HG03095 (cell line): ENCODE results near the gene MRPL1.
"Not testable (repeated sequence)": the region's sequence is repeated elsewhere in the genome, so short reads cannot be mapped to it uniquely, and the experiment has no call there.

Experiments
- ATAC-seq: cut with Tn5 transposase; IDR thresholded peaks from one replicate; pipeline ENCODE4 v1.9.1; 2021; ENCODE audit warnings: moderate library complexity; ENCODE audit not compliant: unreplicated experiment

The MRPL1 gene

DNA sequence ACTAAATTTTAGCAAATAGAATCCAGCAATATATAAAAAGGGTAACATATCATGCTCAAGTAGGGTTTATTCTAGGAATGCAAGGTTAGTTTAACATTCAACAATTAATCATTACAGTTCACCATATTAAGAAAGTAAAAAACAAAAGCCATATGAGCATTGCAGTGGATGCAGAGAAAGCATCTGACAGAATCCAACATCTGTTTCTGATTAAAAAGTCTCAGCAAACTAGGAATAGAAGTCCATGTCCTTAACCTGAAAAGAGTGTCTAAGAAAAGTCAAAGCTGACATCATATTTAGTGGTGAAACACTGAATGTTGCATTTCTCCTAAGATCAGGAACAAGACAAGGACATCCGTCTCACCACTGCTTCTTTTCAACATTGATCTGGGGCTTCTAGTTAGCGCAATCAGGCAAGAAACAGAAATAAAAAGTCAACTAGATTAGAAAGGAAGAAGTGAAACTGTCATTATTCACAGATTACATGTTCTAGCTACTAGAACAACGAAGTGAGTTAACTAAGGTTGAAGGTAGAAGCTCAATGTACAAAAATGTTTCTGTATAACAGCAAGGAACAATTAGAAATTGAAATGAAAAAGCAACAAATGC, 49.3 kb downstream of the MRPL1 start:
- peak; percentile 86 for ATAC-seq

DNA sequence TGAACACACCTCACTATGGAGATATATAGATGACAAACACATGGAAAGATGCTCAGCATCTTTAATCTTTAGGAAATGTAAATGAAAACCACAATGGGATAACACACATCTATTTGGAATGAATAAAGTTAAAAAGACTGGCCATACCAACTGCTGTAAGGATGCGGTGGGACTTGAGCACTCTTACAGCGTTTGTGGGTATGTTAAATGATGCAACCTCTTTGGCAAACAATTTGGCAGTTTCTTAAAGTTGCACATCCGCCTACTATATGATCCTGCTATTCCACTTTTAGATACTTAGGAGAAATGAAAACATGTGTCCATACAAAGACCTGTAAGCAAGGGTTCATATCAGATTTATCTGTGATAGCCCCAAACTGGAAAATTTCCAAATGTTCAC, 50.7 kb downstream of the MRPL1 start:
- no peak for ATAC-seq

DNA sequence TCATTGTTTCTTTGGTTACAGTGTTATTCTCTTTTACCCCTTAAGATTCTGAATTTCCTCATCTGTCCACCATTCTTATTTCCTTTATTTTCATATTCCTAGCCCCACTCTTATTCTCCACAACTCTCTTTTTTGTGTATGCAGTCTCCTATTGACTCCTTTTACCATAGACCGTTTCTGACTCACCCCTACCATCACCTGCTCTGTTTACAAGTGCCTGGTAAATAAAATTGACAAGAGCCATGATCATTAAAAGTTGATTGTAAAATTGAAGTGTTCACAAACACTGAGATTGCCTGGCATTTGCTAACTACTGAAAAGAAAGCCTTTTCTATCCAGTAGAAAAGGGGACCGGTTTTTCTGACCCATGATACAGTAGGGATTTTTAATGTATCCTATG, 54.4 kb downstream of the MRPL1 start:
- ATAC-seq, result no peak

DNA sequence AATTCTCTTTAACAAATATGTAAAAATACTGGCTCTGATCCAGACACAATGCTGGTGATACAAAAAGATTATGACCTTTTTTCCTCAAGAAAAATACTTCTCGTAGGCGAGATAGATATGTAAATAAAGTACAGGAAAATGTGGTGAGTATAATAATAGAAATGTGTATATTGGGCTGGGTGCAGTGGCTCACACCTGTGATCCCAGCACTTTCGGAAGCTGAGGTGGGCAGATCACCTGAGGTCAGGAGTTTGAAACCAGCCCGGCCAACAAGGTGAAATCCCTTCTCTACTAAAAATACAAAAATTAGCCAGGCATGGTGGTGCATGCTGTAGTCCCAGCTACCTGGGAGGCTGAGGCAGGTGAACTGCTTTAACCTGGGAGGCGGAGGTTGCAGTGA, 55.0 kb downstream of the MRPL1 start:
- no peak for ATAC-seq

DNA sequence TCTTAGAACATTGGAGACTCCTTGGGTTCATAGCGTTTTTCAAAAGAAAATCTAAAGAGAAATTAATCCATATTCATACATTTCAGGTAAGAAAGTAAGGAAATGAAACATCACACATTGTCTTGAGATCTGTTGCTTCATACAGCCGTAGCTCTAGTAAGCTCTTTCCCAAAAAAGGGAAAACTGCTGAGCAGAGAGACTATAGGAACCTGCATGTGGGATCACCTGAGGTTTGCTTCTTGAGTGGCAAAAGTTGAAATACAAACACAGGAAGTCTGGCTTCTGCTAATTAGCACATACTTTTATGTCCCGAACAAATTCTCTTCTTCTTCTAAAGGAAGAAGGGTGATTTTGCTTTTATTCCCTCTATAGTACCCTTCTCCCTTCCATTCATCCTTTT, 57.7 kb downstream of the MRPL1 start:
- no peak for ATAC-seq

DNA sequence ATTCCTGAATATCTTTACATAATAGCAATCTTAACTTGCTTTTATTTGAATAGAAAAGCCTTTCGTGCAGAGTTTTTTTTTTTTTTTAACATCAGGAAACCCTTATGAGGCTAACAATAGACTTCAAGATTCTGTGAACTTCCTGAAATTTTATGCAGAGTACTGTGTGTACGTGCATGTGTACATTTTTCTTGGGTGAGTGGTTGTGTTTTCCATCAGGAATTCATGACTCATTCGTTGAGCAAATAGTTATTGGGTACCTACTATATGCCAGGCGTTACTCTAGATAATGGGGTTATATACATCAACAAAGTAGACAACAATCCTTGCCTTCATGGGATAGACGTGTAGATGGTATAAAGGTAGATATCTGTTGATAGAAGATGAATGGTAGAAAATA, 59.1 kb downstream of the MRPL1 start:
- ATAC-seq, result no peak

DNA sequence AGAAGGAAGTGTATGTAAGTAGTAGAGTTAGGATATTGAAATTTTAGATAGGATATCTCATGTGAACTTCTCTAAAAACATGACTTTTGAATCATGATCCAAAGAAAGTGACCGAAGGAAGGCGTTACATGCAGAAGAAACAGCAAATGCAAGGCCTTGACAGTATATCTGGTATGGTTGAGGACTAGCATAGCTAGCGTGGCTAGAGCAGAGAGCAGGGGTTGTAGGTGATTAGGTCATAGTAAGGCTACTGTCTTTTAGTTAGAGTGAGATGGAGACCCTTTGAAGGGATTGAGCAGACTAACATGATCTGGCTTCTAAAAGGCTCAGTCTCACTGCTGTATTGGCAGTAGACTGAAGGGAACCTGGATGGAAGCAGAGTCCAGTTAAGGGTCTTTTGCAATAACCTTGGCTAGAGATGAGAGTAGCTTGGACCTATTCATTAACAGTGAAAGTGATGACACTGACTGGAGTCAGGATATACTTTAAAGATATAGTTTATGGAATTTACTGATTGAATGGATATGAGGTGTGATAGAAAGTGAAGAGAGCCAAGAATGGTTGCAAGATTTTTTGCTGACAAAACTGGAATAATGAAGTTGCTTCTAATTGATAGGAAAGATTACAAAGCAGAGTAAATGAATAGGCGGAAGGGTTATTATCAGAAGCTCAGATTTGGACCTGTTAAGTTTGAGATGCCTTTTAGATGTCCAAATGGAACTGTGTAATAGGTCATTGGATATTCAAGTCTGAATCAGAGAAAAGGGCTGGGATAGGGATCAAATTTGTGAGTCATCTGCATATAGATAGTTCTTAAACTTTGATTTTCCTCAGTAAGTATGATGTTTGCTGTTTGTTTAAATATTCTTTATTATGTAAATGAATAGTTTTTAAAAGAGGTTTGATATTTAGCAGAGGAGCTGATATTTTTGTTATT, 59.8 kb downstream of the MRPL1 start:
- ATAC-seq, result no peak

DNA sequence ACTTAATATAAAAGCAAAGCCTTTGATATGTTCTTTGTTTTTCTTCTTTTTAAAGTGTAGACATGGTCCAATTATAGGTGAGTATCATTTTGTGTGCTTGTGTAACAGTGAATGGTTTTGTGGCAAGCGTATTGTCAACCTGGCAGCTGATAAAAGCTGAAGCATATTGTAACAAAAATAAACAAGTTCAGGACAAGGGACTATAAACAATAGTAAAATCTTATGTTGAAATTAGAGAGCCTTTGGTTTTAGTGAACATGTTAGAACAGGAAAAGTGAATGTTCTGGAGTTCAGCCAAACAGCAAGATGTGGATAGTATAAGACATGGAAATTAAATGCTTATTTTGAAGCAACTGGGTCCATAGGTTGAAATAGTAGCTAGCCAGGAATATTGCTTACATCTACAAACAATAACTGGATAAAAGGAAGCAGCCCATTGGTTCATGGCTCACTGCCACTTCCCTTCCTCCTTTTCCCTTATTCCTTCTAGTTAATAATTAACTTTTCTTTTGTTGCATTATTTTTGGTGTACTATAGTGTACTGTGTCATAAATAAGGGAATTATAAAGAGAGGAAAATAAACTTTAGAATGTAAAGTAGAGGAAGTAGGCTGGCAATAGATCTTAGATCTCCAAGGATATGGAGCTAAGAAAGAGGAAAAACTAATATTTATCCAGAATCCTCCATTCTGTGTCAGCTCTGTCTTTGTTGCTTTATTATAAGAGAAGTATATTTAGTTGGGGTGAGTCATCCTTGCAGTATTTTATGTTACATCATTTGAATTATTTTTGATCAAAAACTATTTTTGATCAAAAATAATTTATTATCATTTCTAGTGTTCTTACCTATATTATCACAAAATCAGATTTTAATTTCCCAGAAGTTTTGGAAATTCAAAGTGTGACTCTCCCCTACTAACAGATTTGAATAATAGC, 65.6 kb downstream of the MRPL1 start:
- no peak for ATAC-seq

DNA sequence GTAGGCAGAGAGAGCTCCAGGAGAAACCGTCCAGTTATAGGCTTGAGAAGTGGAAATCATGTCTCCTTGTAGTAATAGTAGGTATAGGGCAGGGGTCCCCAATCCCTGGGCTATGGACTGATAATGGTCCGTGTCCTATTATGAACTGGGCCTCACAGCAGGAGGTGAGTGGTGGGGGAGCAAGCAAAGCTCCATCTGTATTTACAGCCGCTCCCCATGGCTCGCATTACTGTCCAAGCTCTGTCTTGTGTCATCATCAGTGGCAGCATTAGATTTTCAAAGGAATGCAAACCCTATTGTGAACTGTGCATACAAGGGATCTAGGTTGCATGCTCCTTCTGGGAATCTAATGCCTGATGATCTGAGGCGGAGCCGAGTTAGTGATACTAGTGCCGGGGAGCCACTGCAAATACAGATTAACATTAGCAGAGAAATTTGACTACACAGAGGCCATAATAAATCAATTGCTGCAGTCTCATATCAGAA, 67.6 kb downstream of the MRPL1 start:
- ATAC-seq, result no peak

DNA sequence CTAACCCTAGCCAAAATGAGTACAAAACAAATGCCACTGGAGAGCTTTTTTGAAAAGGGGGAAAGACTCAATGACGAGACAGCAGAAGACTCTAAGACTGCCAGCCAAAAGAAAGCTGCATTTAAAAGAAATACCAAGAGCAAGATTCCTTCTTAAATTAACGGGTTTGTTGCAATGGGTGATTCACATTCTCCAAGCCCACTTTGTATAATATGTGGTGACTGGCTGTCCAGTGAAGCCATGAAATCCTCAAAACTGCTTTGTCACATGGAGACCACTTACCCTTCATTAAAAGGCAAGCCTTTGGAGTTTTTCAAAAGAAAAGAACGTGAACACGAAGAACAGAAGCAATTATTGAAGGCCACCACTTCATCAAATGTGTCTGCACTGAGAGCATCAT, 68.2 kb downstream of the MRPL1 start:
- no peak for ATAC-seq

DNA sequence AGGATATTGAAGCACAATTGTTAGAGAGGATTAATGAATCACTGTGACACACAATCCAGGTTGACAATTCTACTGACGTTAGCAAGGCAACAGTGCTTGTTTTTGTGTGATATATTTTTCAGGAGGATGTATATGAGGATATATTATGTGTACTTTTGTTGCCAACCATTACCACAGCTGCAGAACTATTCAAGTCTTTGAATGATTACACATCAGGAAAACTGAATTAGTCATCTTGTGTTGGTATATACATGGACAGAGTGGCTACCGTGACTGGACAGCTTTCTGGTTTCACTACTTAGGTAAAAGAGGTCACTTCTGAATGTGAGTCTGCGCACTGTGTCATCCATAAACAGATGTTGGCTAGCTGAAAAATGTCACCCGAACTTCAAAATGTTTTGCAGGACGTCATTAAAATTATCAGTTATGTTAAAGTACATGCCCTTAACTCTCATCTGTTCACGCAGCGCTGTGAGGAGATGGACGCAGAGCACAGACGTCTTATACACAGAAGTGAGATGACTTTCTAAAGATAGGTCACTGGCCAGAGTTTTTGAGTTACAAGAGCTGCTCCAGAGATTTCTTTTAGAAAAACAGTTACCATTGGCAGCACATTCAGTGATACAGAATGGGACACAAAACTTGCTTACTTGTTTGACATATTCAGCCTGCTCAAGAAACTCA, 69.0 kb downstream of the MRPL1 start:
- no peak for ATAC-seq

DNA sequence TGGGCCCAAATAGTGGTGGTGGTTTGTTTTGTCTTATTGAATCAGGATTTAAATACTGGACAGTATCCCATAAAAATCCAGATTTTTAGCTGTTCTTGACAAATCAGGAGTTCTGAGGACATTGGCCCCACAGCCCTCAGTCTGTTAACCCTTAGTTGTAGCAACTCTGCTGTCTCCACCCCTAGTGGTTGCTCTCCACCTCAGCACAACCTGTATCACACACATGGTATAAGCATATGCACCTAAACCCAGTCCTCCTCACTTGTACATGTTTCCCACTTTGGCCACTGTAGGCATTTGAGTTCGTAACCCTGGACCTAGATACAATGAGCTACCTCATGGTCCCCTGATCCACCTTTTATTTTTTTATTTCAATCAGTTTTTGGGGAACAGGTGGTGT, 75.9 kb downstream of the MRPL1 start:
- ATAC-seq, result no peak

DNA sequence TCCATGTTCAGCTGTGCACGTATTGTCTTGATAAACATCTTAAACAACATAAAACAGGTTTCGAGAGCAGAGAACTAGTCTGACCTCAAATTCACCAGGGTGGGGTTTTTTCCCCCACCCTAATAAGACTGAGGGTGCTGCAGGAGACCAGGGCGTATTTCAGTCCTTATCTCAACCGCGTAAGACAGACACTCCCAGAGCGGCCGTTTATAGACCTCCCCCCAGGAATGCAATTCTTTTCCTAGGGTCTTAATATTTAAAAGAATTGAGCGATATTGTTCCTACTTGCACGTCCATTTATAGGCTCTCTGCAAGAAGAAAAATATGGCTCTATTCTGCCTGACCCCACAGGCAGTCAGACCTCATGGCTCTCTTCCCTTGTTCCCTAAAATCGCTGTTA, 83.3 kb downstream of the MRPL1 start:
- ATAC-seq, result not testable (repeated sequence)

DNA sequence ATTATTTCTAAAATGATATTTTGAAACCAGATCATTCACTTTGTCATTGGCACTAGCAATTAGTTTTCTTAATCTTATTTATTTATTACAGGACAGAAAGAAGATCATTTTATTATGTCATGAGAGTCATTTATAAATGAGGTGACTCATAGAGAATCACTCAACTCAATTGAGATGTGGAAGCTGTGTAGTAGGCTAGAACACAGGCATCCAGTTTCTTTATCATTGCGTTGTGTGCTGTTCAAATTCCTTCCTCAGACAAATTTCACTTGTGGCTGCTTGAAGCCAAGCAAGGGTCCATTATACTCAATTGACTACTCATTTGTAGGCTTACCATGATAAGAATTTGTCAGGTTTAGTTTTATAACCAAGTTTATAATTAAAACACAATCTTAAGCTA, 87.6 kb downstream of the MRPL1 start:
- ATAC-seq, result no peak

DNA sequence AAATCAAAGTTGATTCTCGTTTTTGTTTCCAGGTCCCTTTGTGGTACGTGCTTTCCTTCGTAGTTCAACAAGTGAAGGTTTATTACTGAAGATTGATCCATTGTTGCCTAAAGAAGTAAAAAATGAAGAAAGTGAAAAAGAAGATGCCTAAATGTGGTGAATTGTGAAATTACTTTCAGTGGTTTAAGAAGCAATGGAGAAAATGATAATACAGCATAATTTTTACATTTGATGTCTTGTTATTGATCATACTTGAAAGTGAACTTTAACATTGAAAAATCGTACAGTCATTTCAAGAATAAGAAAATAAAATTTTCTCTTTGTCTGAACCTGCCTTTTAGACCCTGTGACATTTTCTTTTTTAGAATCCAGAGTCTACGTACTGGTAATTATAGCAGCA, 89.8 kb downstream of the MRPL1 start:
- ATAC-seq, result no peak

DNA sequence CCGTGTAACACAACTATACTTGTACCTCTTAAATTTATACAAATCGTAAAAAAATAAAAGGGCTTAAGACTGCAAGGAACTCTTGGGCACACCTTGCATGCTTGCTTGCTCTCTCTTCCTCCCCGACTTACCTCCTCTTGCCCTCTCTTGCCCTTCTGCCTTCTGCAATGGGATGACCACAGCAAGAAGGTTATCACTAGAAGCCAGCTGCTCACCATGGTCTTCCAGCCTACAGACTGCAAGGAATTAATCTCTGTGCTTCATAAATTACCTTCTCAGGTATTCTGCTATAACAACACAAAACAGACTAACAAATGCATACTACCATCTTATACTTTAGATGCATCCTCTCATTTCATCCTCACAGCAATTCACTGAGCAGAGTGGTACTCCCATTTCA, 92.1 kb downstream of the MRPL1 start:
- ATAC-seq, result no peak

DNA sequence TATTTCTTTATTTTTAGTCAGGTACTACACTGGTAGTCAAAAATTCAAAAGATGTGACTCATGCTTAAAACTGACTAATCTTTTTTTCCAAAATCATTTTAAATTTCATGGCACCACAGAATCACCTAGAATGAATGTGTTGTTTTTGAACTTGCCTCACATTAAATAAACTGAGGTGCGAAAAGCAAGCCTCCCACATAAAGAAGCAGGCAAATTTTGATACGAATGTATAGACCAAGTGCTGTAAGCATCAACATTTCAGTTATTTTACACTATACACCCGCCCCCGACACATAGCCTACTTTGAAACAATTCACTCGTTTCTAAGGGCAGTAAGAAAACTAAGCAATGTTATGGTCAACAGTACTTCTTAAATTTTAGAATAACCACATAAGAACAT, 94.3 kb downstream of the MRPL1 start:
- ATAC-seq, result no peak

DNA sequence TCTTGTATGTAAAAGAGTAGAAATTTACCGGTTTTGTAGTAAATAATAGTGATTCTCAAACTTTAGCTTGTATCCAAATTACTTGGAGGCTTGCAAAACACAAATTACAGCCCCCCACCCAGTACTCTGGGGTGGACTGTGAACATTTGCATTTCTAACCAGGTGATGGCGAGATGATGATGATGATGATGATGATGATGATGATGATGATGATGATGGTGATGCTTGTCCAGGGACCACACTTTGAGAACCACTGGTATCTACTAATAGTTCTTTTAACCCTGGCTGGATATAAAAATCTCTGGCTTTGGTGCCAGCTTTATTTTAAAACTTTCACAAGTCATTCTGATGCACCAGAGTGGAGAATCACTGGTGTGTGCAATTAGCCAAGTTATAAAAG, 96.3 kb downstream of the MRPL1 start:
- ATAC-seq, result no peak

DNA sequence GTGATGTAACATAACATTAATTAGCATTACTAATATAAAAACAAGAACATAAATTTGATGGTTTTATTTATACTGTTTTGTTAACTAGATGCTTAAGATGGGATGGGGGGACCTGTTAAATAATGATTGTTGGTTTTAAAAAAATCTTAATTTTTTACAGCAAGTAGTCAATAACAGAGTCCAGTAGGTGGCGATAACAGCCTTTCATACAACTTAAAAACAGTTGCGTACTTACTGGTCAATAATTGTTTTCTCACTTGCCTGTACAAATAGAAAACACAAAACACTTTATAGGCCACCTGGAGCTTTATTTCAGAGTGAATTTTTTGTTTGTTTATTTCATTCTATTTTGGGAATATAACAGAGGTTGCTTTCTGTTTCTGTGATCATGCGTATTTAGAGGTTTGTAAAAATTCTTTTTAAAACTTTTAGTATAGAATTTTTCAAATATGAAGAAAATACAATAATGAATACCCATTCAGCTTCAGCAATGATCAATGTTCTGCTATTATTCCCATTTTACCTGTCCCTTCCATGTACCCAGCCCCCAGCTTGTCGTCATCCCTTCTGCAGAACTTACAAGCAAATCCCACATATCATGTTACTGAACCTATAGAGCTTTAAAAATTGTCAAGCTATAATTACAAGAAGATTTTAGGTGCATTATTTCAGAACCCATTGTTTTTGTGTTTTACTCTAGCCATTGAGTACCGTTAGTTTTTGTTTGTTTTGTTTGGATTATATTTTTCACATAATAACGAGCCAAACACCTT, 97.1 kb downstream of the MRPL1 start:
- no peak for ATAC-seq

DNA sequence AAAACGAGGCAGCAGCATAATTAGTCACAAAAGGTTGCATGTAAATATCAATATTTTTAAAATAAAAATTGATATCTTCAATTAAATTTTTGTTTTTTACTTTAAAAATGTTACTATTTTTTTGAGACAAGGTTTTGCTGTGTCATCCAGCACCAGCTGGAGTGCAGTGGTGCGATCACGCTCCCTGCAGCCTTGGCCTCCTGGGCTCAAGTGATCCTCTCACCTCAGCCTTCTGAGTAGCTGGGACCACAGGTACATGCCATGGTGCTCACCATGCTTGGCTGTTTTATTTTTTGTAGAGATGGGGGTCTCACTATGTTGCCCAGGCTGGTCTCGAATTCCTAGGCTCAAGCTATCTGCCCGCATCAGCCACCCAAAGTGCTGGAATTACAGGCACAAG, 97.7 kb downstream of the MRPL1 start:
- no peak for ATAC-seq
